ENCODE measurements around the gene BMP7. TPM values are rescaled to one million over a fixed set of nuclear protein-coding genes. Genes with fewer than 3 reads are reported as not detected.

The BMP7 gene
- total and polyA plus RNA-seq, 2 experiments from 2014 or later, result 15.9 to 22.8 TPM

GRCh38 chr20:57155415-57155814 is 111.0 kb downstream of the BMP7 start:
- no peaks in the 10 kb centered on the region for H4K20me1 ChIP-seq (replicated peaks; ENCODE audit: insufficient read depth)
- no peaks in the 10 kb centered on the region for H3F3A ChIP-seq (replicated peaks; ENCODE audit: low read depth)
- no peak overlapping the region for H3K4me3 Mint-ChIP-seq
- TF ChIP-seq EZH2phosphoT487 (IDR thresholded peaks at IDR 0.05; ENCODE audit: unreplicated experiment) (no peak), ZNF462 (CRISPR knock-in tag; IDR thresholded peaks at IDR 0.05) (no peak), ZNF331 (CRISPR knock-in tag; IDR thresholded peaks at IDR 0.05; ENCODE audit: low read depth) (no peak), JUNB (IDR thresholded peaks at IDR 0.05; ENCODE audit: unreplicated experiment) (no peak), NANOG (IDR thresholded peaks at IDR 0.05; ENCODE audit: borderline replicate concordance) (no peak), POLR2AphosphoS5 (IDR thresholded peaks at IDR 0.05; ENCODE audit: low read depth) (no peak), EZH2 (IDR thresholded peaks at IDR 0.05; ENCODE audit: low read depth, unreplicated experiment) (no peak), CREB1 (CRISPR knock-in tag; IDR thresholded peaks at IDR 0.05; ENCODE audit: low read depth) (no peak), STAT1 (IDR thresholded peaks at IDR 0.05; ENCODE audit: unreplicated experiment) (no peak), CTCF (conservative IDR thresholded peaks at IDR 0.05; ENCODE audit: low read depth in 2 of 2) (no peak)
- TF ChIP-seq, protein P1, sequence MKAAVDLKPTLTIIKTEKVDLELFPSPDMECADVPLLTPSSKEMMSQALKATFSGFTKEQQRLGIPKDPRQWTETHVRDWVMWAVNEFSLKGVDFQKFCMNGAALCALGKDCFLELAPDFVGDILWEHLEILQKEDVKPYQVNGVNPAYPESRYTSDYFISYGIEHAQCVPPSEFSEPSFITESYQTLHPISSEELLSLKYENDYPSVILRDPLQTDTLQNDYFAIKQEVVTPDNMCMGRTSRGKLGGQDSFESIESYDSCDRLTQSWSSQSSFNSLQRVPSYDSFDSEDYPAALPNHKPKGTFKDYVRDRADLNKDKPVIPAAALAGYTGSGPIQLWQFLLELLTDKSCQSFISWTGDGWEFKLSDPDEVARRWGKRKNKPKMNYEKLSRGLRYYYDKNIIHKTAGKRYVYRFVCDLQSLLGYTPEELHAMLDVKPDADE (IDR thresholded peaks at IDR 0.05), result no peak
- no peak for DNase-seq (ENCODE audit: low spot score)
- H3K27ac Mint-ChIP-seq, result no peak overlapping the region
- peaks cover 15% of the 10 kb centered on the region for H3K4me1 Mint-ChIP-seq
- H3K4me2 ChIP-seq, result no peak overlapping the region
- H2AFZ ChIP-seq, result no peak overlapping the region
- H3K9me3 Mint-ChIP-seq, result no peaks in the 10 kb centered on the region
- H3K27me3 Mint-ChIP-seq (ENCODE audit: insufficient read depth, low read depth, poor library complexity), result peaks cover 9% of the 10 kb centered on the region
- H3K36me3 Mint-ChIP-seq (ENCODE audit: low read depth), result no peaks in the 10 kb centered on the region
- no peak for ATAC-seq
- no peaks in the 10 kb centered on the region for H3K79me2 ChIP-seq (replicated peaks; ENCODE audit: insufficient read depth)
- H3K27ac ChIP-seq (ENCODE audit: low read depth), result no peak overlapping the region
- H3K27me3 ChIP-seq (ENCODE audit: insufficient read depth), result no peaks in the 10 kb centered on the region
- no peaks in the 10 kb centered on the region for H3K36me3 ChIP-seq (ENCODE audit: insufficient read depth)
- no peak overlapping the region for H3K4me3 ChIP-seq
- no peaks in the 10 kb centered on the region for H3K9me2 ChIP-seq (ENCODE audit: insufficient read depth)
- H3K4me1 ChIP-seq (ENCODE audit: insufficient read depth), result peaks cover 4% of the 10 kb centered on the region; the same call in 1 of the 2 replicates

Data from GM23338 (cell line).